DOHH2 (cell line): ENCODE results near the gene WIPF2.

Experiments used
- H3F3A ChIP-seq: fragments of 200-600 bp; sonication (generic), shearing (Covaris generic); 2 replicates; pipeline ENCODE4 v1.6.0; 2016; ENCODE audit warnings: antibody characterized with exemption, mild to moderate bottlenecking; ENCODE audit not compliant: control insufficient read depth, insufficient read depth
- H3K27ac ChIP-seq: fragments of 200-600 bp; sonication (generic); 2 replicates; pipeline ENCODE4 v1.5.1; 2014; ENCODE audit warnings: low read depth, mild to moderate bottlenecking, low read length, moderate library complexity
- H3K27me3 ChIP-seq: fragments of 200-600 bp; sonication (generic); 2 replicates; pipeline ENCODE4 v1.6.1; 2014; ENCODE audit warnings: mild to moderate bottlenecking, low read length, mixed read lengths; ENCODE audit not compliant: control insufficient read depth
- H3K36me3 ChIP-seq: fragments of 200-600 bp; sonication (generic); 2 replicates; pipeline ENCODE4 v1.6.1; 2014; ENCODE audit warnings: mild to moderate bottlenecking, low read length, moderate library complexity, mixed read lengths; ENCODE audit not compliant: control insufficient read depth
- H3K4me1 ChIP-seq: fragments of 200-600 bp; sonication (generic); 2 replicates; pipeline ENCODE4 v1.6.1; 2014; ENCODE audit warnings: mild to moderate bottlenecking, low read length, mixed read lengths; ENCODE audit not compliant: control insufficient read depth
- H3K4me2 ChIP-seq: fragments of 200-600 bp; sonication (generic); 2 replicates; pipeline ENCODE4 v1.6.0; 2014; ENCODE audit warnings: mild to moderate bottlenecking, low read length, moderate library complexity
- H3K4me3 ChIP-seq: fragments of 200-600 bp; sonication (generic); 2 replicates; pipeline ENCODE4 v1.5.1; 2014; ENCODE audit warnings: mild to moderate bottlenecking, low read length, mixed read lengths
- H3K79me2 ChIP-seq: fragments of 200-600 bp; sonication (generic); 2 replicates; pipeline ENCODE4 v1.6.1; 2014; ENCODE audit warnings: mild to moderate bottlenecking, low read length, mixed read lengths; ENCODE audit not compliant: control insufficient read depth
- H3K9me2 ChIP-seq: fragments of 200-600 bp; sonication (generic); replicated peaks from 2 replicates; pipeline ENCODE4 v1.6.1; 2014; ENCODE audit warnings: mild to moderate bottlenecking, low read length, mixed read lengths; ENCODE audit not compliant: control insufficient read depth
- H3K9me3 ChIP-seq: fragments of 200-600 bp; sonication (generic); 2 replicates; pipeline ENCODE4 v1.6.1; 2014; ENCODE audit warnings: antibody characterized with exemption, low read length, mixed read lengths; ENCODE audit not compliant: control insufficient read depth, insufficient read depth
- H4K20me1 ChIP-seq: fragments of 200-600 bp; sonication (generic); 2 replicates; pipeline ENCODE4 v1.6.0; 2014; ENCODE audit warnings: low read depth, mild to moderate bottlenecking, antibody characterized with exemption, low read length, moderate library complexity; ENCODE audit not compliant: control insufficient read depth, insufficient read depth
- CTCF ChIP-seq: fragments of 200-600 bp; sonication (generic); IDR thresholded peaks from one replicate; pipeline ENCODE4 v1.5.1; 2014; ENCODE audit warnings: antibody characterized with exemption, mild to moderate bottlenecking, low read depth, low read length; ENCODE audit not compliant: poor library complexity, severe bottlenecking
- EZH2phosphoT487 ChIP-seq: fragments of 200-600 bp; sonication (generic); IDR thresholded peaks from 2 replicates; pipeline ENCODE4 v1.6.1; 2017; ENCODE audit warnings: borderline replicate concordance, mild to moderate bottlenecking, antibody characterized with exemption, low read length, moderate library complexity, mixed read lengths

Gene WIPF2

DNA sequence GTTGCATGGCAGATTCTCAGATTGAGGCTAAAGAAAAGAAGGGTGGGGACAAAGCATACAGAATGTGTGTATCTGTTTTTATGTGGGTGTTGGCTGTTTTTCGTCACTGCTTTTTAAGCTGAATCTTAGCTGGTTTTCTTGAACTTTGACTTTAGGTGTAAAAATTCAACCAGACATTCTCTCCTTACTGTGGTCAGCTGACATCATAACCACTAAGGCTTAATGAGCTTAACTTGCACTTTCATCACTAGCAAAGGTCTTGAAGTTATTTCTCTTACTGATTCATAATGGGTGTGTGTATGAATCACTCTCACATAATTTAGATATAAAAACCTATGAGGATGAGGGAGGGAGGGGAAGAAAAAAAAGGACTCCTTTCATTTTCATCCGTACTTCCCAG, 64.6 kb downstream of the WIPF2 start:
- H4K20me1 ChIP-seq, result no peaks in the 10 kb centered on the region
- peaks cover 8% of the 10 kb centered on the region for H3K4me1 ChIP-seq
- H3K79me2 ChIP-seq, result peaks cover 10% of the 10 kb centered on the region
- no peaks in the 10 kb centered on the region; the same call in 1 of the 2 replicates for H3F3A ChIP-seq
- no peaks in the 10 kb centered on the region for H3K9me2 ChIP-seq
- H3K36me3 ChIP-seq, result peaks cover 15% of the 10 kb centered on the region
- TF ChIP-seq CTCF (no peak), EZH2phosphoT487 (no peak)
- no peak overlapping the region for H3K27ac ChIP-seq
- H3K4me2 ChIP-seq, result no peak overlapping the region
- no peak overlapping the region for H3K4me3 ChIP-seq
- no peaks in the 10 kb centered on the region for H3K27me3 ChIP-seq
- no peaks in the 10 kb centered on the region for H3K9me3 ChIP-seq

DNA sequence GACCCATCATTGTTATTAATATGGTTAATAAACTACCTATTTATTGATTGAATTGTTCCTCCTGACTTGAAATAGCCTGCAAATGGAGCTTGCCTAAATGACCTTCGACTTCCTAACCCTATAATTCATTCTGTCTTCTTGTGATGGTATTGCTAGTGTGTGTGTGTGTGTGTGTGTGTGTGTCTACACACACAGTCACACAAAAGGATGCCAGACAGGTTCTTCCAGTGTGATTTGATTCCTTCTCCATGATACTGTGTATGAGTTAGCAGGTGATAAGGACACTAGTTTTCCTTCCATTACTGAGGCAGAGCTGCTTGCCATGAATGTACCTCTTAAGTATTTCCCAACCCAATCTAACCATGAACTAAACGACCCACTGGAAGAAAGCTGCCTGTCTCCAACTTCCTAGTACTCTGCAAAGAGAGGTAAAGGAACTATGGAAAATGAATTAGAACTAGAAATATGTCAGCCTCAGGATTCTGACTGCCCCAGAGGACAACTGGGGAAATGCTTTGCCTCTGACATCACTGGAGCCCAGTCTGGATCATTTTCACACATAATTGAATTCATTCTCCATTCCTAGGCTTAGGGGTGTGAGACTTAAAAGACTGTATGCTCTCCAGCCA, 65.1 kb downstream of the WIPF2 start:
- no peak overlapping the region for H3K27ac ChIP-seq
- H3K4me2 ChIP-seq, result no peak overlapping the region
- no peaks in the 10 kb centered on the region; the same call in 1 of the 2 replicates for H3F3A ChIP-seq
- no peak for TF ChIP-seq CTCF
- no peak for TF ChIP-seq EZH2phosphoT487
- H3K36me3 ChIP-seq, result peaks cover 17% of the 10 kb centered on the region
- no peak overlapping the region for H3K4me3 ChIP-seq
- H3K79me2 ChIP-seq, result peaks cover 15% of the 10 kb centered on the region
- H3K27me3 ChIP-seq, result no peaks in the 10 kb centered on the region
- peaks cover 5% of the 10 kb centered on the region; the same call in 1 of the 2 replicates for H4K20me1 ChIP-seq
- no peaks in the 10 kb centered on the region for H3K9me3 ChIP-seq
- no peaks in the 10 kb centered on the region for H3K9me2 ChIP-seq
- peaks cover 12% of the 10 kb centered on the region for H3K4me1 ChIP-seq

DNA sequence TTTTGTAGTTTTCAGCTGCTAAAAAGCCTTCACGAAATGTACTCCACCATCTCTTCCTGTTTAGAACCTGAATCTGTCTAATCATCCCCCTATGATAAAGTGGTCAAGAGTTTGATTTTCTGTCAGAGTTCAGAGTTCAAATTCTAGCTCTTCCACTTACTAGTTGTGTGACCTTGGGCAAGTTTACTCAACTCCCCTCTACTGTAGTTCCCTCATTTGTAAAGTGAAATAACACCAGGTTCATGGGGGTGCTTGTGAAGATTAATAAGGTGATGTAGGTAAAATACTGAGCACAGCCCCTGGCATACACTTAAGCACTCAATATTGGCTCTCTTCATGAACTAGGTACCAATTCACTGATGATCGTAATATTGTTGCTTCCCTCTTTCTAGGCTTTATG, 67.4 kb downstream of the WIPF2 start:
- no peak overlapping the region for H3K27ac ChIP-seq
- peaks cover 38% of the 10 kb centered on the region for H3K79me2 ChIP-seq
- no peak overlapping the region for H3K4me2 ChIP-seq
- H3K4me1 ChIP-seq, result peaks cover 32% of the 10 kb centered on the region
- H3F3A ChIP-seq, result no peaks in the 10 kb centered on the region; the same call in 1 of the 2 replicates
- H3K9me3 ChIP-seq, result no peaks in the 10 kb centered on the region
- H3K4me3 ChIP-seq, result no peak overlapping the region
- TF ChIP-seq CTCF (no peak), EZH2phosphoT487 (no peak)
- H3K27me3 ChIP-seq, result no peaks in the 10 kb centered on the region
- no peaks in the 10 kb centered on the region for H3K9me2 ChIP-seq
- H3K36me3 ChIP-seq, result peaks cover 33% of the 10 kb centered on the region
- H4K20me1 ChIP-seq, result peaks cover 21% of the 10 kb centered on the region
